HCT116 (cell line): ENCODE results near the gene CHST8. TPM values are rescaled to one million over a fixed set of nuclear protein-coding genes. Genes with fewer than 3 reads are reported as not detected.

Source experiments
- ATAC-seq: fragments of 200-7000 bp; cut with Tn5 transposase; 2 replicates; pipeline ENCODE4 v1.9.1; 2020; ENCODE audit warnings: mild to moderate bottlenecking, moderate library complexity
- BruUV-seq: library from RNA; stranded (reverse); fragments of 400-500 nt; replicated peaks from 2 replicates; lab custom pipeline; 2021; lab: Mats Ljungman, UMichigan
- CTCF ChIA-PET: fragments of 300-600 bp; sonication (Branson Sonifier 250); formaldehyde crosslinking; loops from one replicate; lab custom pipeline; 2021; ENCODE audit warnings: antibody characterized with exemption; lab: Charles Lee
- POLR2A ChIA-PET: fragments of 300-600, 350-600 bp; sonication (Branson Sonifier 250); formaldehyde crosslinking; loops from one replicate; lab custom pipeline; 2021; ENCODE audit warnings: antibody characterized with exemption; lab: Charles Lee
- RAD21 ChIA-PET, 2 experiments: fragments of 300-600 bp; sonication (Branson Sonifier 250); formaldehyde crosslinking; loops; one replicate each; lab custom pipeline; 2023; ENCODE audit warnings: low total read pairs in 2 of 2; ENCODE audit not compliant: uncharacterized antibody in 2 of 2, unreplicated experiment in 2 of 2, low non-redundant PET in 1 of 2; lab: Charles Lee
- DNase-seq: peaks from one replicate; pipeline ENCODE4 v3.0.0-alpha.2; 2010; ENCODE audit warnings: low read depth, low spot score
- H2AFZ ChIP-seq: fragments of 200-600 bp; shearing (Covaris generic), sonication (generic); 2 replicates; pipeline ENCODE4 v1.6.1; 2017; ENCODE audit warnings: low read depth, mixed run types, mixed read lengths, antibody characterized with exemption, low read length; ENCODE audit not compliant: poor library complexity, severe bottlenecking
- H3K27ac ChIP-seq: 2 replicates; pipeline ENCODE4 v1.5.1; 2012; ENCODE audit warnings: low read depth, low read length
- H3K27me3 ChIP-seq: fragments of 200-600 bp; sonication (generic); 2 replicates; pipeline ENCODE4 v1.6.1; 2016; ENCODE audit warnings: mixed run types, low read length, mixed read lengths; ENCODE audit not compliant: insufficient read depth
- H3K36me3 ChIP-seq, 2 experiments: fragments of 200-500 bp in 1 of 2; fragments of 200-600 bp in 1 of 2; sonication (Bioruptor generic) in 1 of 2; sonication (generic) in 1 of 2; 2 replicates each; pipeline versions ENCODE4 v1.5.1 to v1.6.1; 2014 to 2016; ENCODE audit warnings: low read length in 2 of 2, inconsistent platforms in 1 of 2, mixed read lengths in 1 of 2, mixed run types in 1 of 2; ENCODE audit not compliant: insufficient read depth in 2 of 2, control insufficient read depth in 1 of 2
- H3K4me1 ChIP-seq, 2 experiments: fragments of 200-600 bp in 1 of 2; sonication (generic) in 1 of 2; 2 replicates each; pipeline versions ENCODE4 v1.5.1 to v1.6.1; 2012 to 2017; ENCODE audit warnings: low read length in 2 of 2, inconsistent platforms in 1 of 2, mild to moderate bottlenecking in 1 of 2, mixed read lengths in 1 of 2, mixed run types in 1 of 2, moderate library complexity in 1 of 2; ENCODE audit not compliant: insufficient read depth in 2 of 2, control insufficient read depth in 1 of 2
- H3K4me2 ChIP-seq: fragments of 200-600 bp; sonication (generic); 2 replicates; pipeline ENCODE4 v1.6.1; 2017; ENCODE audit warnings: mixed run types, low read length, mixed read lengths
- H3K4me3 ChIP-seq, 2 experiments: fragments of 200-600 bp in 1 of 2; sonication (generic) in 1 of 2; replicated peaks in 1 of 2; 2 replicates each; pipeline ENCODE4 v1.5.1; 2011 to 2016; ENCODE audit warnings: low read length in 2 of 2, control low read depth in 1 of 2, low read depth in 1 of 2, mild to moderate bottlenecking in 1 of 2, mixed read lengths in 1 of 2, mixed run types in 1 of 2
- H3K79me2 ChIP-seq: fragments of 200-600 bp; sonication (generic); 2 replicates; pipeline ENCODE4 v1.6.1; 2017; ENCODE audit warnings: mild to moderate bottlenecking, mixed run types, low read length, moderate library complexity, mixed read lengths; ENCODE audit not compliant: insufficient read depth
- H3K9ac ChIP-seq: fragments of 200-600 bp; sonication (generic); 2 replicates; pipeline ENCODE4 v1.6.1; 2016; ENCODE audit warnings: low read length, mixed read lengths
- H3K9me2 ChIP-seq: fragments of 200-600 bp; sonication (generic), shearing (Covaris generic); 2 replicates; pipeline ENCODE4 v1.6.1; 2017; ENCODE audit warnings: mixed run types, mild to moderate bottlenecking, moderate library complexity; ENCODE audit not compliant: insufficient read depth
- H3K9me3 ChIP-seq, 2 experiments: fragments of 200-500 bp in 1 of 2; fragments of 200-600 bp in 1 of 2; sonication (Bioruptor generic) in 1 of 2; sonication (generic) in 1 of 2; 2 replicates each; pipeline ENCODE4 v1.6.1; 2014 to 2017; ENCODE audit warnings: low read length in 2 of 2, mixed read lengths in 2 of 2, inconsistent platforms in 1 of 2, low read depth in 1 of 2, mild to moderate bottlenecking in 1 of 2, mixed run types in 1 of 2, moderate library complexity in 1 of 2; ENCODE audit not compliant: control insufficient read depth in 1 of 2, insufficient read depth in 1 of 2
- H4K20me1 ChIP-seq: fragments of 200-600 bp; sonication (generic), shearing (Covaris generic); 2 replicates; pipeline ENCODE4 v1.6.1; 2017; ENCODE audit warnings: mixed run types, mild to moderate bottlenecking, moderate library complexity; ENCODE audit not compliant: insufficient read depth
- CBX3 ChIP-seq: IDR thresholded peaks from 2 replicates; pipeline ENCODE4 v1.6.1; 2012; ENCODE audit warnings: low read depth
- CEBPB ChIP-seq: IDR thresholded peaks from 2 replicates; pipeline ENCODE4 v1.6.1; 2012; ENCODE audit warnings: low read depth
- EGR1 ChIP-seq: IDR thresholded peaks from 2 replicates; pipeline ENCODE4 v1.6.1; 2012; ENCODE audit warnings: low read depth
- ELF1 ChIP-seq: IDR thresholded peaks from 2 replicates; pipeline ENCODE4 v1.6.1; 2012; ENCODE audit warnings: low read depth, borderline replicate concordance
- EZH2 ChIP-seq: fragments of 200-600 bp; sonication (generic); IDR thresholded peaks from 2 replicates; pipeline ENCODE4 v1.6.1; 2017; ENCODE audit warnings: antibody characterized with exemption, mixed run types
- EZH2phosphoT487 ChIP-seq: fragments of 200-600 bp; IDR thresholded peaks from 2 replicates; pipeline ENCODE4 v1.6.1; 2018; ENCODE audit warnings: antibody characterized with exemption, borderline replicate concordance
- JUND ChIP-seq: IDR thresholded peaks from 2 replicates; pipeline ENCODE4 v1.6.1; 2012
- POLR2AphosphoS5 ChIP-seq: IDR thresholded peaks from 2 replicates; pipeline ENCODE4 v1.6.1; 2011; ENCODE audit warnings: mild to moderate bottlenecking, low read depth, low read length, moderate library complexity
- RAD21 ChIP-seq: IDR thresholded peaks from 2 replicates; pipeline ENCODE4 v1.6.1; 2012; ENCODE audit warnings: low read depth, mild to moderate bottlenecking
- SP1 ChIP-seq: IDR thresholded peaks from 2 replicates; pipeline ENCODE4 v1.6.1; 2012; ENCODE audit warnings: low read depth
- SRF ChIP-seq: IDR thresholded peaks from 2 replicates; pipeline ENCODE4 v1.6.1; 2012; ENCODE audit warnings: low read depth
- ZFX ChIP-seq: fragments of 450-650 bp; IDR thresholded peaks from 2 replicates; pipeline ENCODE4 v1.6.1; 2017
- ZNF274 ChIP-seq: fragments of 200-500 bp; sonication (Bioruptor generic); IDR thresholded peaks from 2 replicates; pipeline ENCODE4 v1.6.1; 2014; ENCODE audit warnings: mild to moderate bottlenecking, low read depth, low read length, inconsistent platforms
- intact Hi-C: fragments of 100-400 bp; cut with micrococcal nuclease; formaldehyde crosslinking; loops from 2 replicates; pipeline ENCODE4 v1.10.0; 2022
- total RNA-seq: library from RNA; stranded (reverse); gene quantifications from one replicate; pipeline ENCODE4 v1.2.1, GENCODE V29; 2021; ENCODE audit not compliant: unreplicated experiment
- TF ChIP-seq, protein P1 (sequence below): IDR thresholded peaks from 2 replicates; pipeline ENCODE4 v1.6.1; 2012; ENCODE audit warnings: low read depth
- TF ChIP-seq, protein P2 (sequence below), 3 experiments: fragments of 200-600 bp in 1 of 3; sonication (generic) in 1 of 3; IDR thresholded peaks in 2 of 3; conservative IDR thresholded peaks in 1 of 3; 2 replicates each; pipeline ENCODE4 v1.5.1; 2012 to 2017; ENCODE audit warnings: low read depth in 2 of 3, low read length in 2 of 3, antibody characterized with exemption in 1 of 3, borderline replicate concordance in 1 of 3, control low read depth in 1 of 3, mild to moderate bottlenecking in 1 of 3, mixed read lengths in 1 of 3, mixed run types in 1 of 3, moderate library complexity in 1 of 3; ENCODE audit not compliant: insufficient read depth in 1 of 3
- TF ChIP-seq, protein P3 (sequence below): IDR thresholded peaks from 2 replicates; pipeline ENCODE4 v1.6.1; 2012
- TF ChIP-seq, protein P4 (sequence below): IDR thresholded peaks from 2 replicates; pipeline ENCODE4 v1.6.1; 2012

CHST8 gene
- total RNA-seq, 1 experiment from 2014 or later: not detected

GRCh38 chr19:33724721-33725060 lies 102.9 kb downstream of the CHST8 start:
- intact Hi-C loops: no loop called here
- H3K27ac ChIP-seq: no peak overlapping the region
- no peak for ATAC-seq
- no peaks in the 10 kb centered on the region for H3K79me2 ChIP-seq
- no peaks in the 10 kb centered on the region for H3K36me3 ChIP-seq
- H3K4me3 ChIP-seq: no peak overlapping the region
- no peaks in the 10 kb centered on the region for H3K9me2 ChIP-seq
- CTCF ChIA-PET: no interaction called here
- no peak for TF ChIP-seq SRF
- no peak for TF ChIP-seq EZH2phosphoT487
- no peak for TF ChIP-seq JUND
- TF ChIP-seq EGR1: no peak
- TF ChIP-seq SP1: no peak
- TF ChIP-seq, protein P1, sequence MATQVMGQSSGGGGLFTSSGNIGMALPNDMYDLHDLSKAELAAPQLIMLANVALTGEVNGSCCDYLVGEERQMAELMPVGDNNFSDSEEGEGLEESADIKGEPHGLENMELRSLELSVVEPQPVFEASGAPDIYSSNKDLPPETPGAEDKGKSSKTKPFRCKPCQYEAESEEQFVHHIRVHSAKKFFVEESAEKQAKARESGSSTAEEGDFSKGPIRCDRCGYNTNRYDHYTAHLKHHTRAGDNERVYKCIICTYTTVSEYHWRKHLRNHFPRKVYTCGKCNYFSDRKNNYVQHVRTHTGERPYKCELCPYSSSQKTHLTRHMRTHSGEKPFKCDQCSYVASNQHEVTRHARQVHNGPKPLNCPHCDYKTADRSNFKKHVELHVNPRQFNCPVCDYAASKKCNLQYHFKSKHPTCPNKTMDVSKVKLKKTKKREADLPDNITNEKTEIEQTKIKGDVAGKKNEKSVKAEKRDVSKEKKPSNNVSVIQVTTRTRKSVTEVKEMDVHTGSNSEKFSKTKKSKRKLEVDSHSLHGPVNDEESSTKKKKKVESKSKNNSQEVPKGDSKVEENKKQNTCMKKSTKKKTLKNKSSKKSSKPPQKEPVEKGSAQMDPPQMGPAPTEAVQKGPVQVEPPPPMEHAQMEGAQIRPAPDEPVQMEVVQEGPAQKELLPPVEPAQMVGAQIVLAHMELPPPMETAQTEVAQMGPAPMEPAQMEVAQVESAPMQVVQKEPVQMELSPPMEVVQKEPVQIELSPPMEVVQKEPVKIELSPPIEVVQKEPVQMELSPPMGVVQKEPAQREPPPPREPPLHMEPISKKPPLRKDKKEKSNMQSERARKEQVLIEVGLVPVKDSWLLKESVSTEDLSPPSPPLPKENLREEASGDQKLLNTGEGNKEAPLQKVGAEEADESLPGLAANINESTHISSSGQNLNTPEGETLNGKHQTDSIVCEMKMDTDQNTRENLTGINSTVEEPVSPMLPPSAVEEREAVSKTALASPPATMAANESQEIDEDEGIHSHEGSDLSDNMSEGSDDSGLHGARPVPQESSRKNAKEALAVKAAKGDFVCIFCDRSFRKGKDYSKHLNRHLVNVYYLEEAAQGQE: no peak
- TF ChIP-seq, protein P2, sequence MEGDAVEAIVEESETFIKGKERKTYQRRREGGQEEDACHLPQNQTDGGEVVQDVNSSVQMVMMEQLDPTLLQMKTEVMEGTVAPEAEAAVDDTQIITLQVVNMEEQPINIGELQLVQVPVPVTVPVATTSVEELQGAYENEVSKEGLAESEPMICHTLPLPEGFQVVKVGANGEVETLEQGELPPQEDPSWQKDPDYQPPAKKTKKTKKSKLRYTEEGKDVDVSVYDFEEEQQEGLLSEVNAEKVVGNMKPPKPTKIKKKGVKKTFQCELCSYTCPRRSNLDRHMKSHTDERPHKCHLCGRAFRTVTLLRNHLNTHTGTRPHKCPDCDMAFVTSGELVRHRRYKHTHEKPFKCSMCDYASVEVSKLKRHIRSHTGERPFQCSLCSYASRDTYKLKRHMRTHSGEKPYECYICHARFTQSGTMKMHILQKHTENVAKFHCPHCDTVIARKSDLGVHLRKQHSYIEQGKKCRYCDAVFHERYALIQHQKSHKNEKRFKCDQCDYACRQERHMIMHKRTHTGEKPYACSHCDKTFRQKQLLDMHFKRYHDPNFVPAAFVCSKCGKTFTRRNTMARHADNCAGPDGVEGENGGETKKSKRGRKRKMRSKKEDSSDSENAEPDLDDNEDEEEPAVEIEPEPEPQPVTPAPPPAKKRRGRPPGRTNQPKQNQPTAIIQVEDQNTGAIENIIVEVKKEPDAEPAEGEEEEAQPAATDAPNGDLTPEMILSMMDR (IDR thresholded peaks at IDR 0.05 in 2 of 3, conservative IDR thresholded peaks at IDR 0.05 in 1 of 3; ENCODE audit: borderline replicate concordance in 1 of 3, insufficient read depth in 1 of 3, low read depth in 2 of 3, low read length in 2 of 3): no peak
- no peak for TF ChIP-seq ELF1
- no peak for TF ChIP-seq ZNF274
- TF ChIP-seq CEBPB: no peak
- TF ChIP-seq, protein P3, sequence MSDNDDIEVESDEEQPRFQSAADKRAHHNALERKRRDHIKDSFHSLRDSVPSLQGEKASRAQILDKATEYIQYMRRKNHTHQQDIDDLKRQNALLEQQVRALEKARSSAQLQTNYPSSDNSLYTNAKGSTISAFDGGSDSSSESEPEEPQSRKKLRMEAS: no peak
- TF ChIP-seq POLR2AphosphoS5: no peak
- no peak for TF ChIP-seq ZFX
- TF ChIP-seq CBX3: no peak
- TF ChIP-seq EZH2: no peak
- TF ChIP-seq, protein P4, sequence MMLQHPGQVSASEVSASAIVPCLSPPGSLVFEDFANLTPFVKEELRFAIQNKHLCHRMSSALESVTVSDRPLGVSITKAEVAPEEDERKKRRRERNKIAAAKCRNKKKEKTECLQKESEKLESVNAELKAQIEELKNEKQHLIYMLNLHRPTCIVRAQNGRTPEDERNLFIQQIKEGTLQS: no peak
- TF ChIP-seq RAD21: no peak
- no peaks in the 10 kb centered on the region for H3K9me3 ChIP-seq
- RAD21 ChIA-PET: no interaction called here
- DNase-seq: no peak
- peaks cover 17% of the 10 kb centered on the region; the same call in 1 of the 2 replicates for H3K27me3 ChIP-seq
- H3K9ac ChIP-seq: no peak overlapping the region
- no peaks in the 10 kb centered on the region for H4K20me1 ChIP-seq
- no peaks in the 10 kb centered on the region for H3K4me1 ChIP-seq
- POLR2A ChIA-PET: interaction anchor here (0.6 kb wide), 1 partner anchor 26 kb away, joined by 5 read pairs; no protein-coding TSS in a partner anchor
- no peak overlapping the region for H3K4me2 ChIP-seq
- no peak overlapping the region for H2AFZ ChIP-seq
- no TSS peak for BruUV-seq
